Measurements from ENCODE around the gene VAV1. TPM values are rescaled to one million over a fixed set of nuclear protein-coding genes. Genes with fewer than 3 reads are reported as not detected.

The VAV1 gene
- total and polyA plus RNA-seq, 7 experiments from 2014 or later, result 26.2 to 132 (median 97.2) TPM

- peak overlapping the region; percentile 54 for H3K4me3 ChIP-seq (ENCODE audit: low read length)
- H3K27ac ChIP-seq (ENCODE audit: low read depth, low read length), result peak overlapping the region; percentile 55
- Mint-ChIP-seq H3K27me3 (peaks cover 0 to 3% (median 0%) of the 10 kb centered on the region in 5 donors), H3K4me3 (peak overlapping the region; percentile 42 to 96 (median 74)), H3K36me3 (peaks cover 0 to 3% (median 0%) of the 10 kb centered on the region in 5 donors), H3K27ac (peak overlapping the region in 2 of 9 donors; percentile 56 to 60), H3K4me1 (peaks cover 24 to 41% (median 37%) of the 10 kb centered on the region in 7 donors), H3K9me3 (no peaks in the 10 kb centered on the region)
- intact Hi-C loops (cut with micrococcal nuclease), result loop anchor here (1.0 to 10.0 kb wide), 16 partner anchors 13 to 1181 kb away; partner anchors contain the start of genes ALKBH7 (in 1 of the 2), ARHGEF18 (in 1 of the 2), HSD11B1L (in 1 of the 2) and MICOS13 (in 1 of the 2)
- H3K9me3 ChIP-seq (ENCODE audit: control insufficient read depth in 2 of 3, low read length in 3 of 3), result no peaks in the 10 kb centered on the region
- CTCF ChIA-PET, result interaction anchor here (2.9 kb wide), 1 partner anchor 128 kb away, joined by 13 read pairs; no protein-coding TSS in a partner anchor
- POLR2A ChIA-PET, result interaction anchor here (2.6 kb wide), 1 partner anchor 61 kb away, joined by 19 read pairs; no protein-coding TSS in a partner anchor
- H3K4me1 ChIP-seq (ENCODE audit: control insufficient read depth in 2 of 2, insufficient read depth in 2 of 2, low read length in 2 of 2), result peaks cover 31 to 32% of the 10 kb centered on the region in 2 donors
- no peak for ATAC-seq
- peaks cover 0 to 10% (median 0%) of the 10 kb centered on the region in 3 experiments for H3K36me3 ChIP-seq (ENCODE audit: control insufficient read depth in 2 of 3, insufficient read depth in 3 of 3, low read length in 3 of 3)
- no peaks in the 10 kb centered on the region for H3K27me3 ChIP-seq (ENCODE audit: control insufficient read depth in 2 of 2, insufficient read depth in 2 of 2, low read length in 2 of 2)
- peak in 2 of 9 donors; percentile 29 to 57 for DNase-seq
Observed at GRCh38 chr19:6739883-6740588, 32.5 kb upstream of the VAV1 start.

GRCh38 chr19:6740589-6741343, 31.7 kb upstream of the VAV1 start:
- intact Hi-C loops (cut with micrococcal nuclease), result no loop called here
- Mint-ChIP-seq H3K4me1 (peaks cover 24 to 40% (median 35%) of the 10 kb centered on the region in 7 donors), H3K9me3 (no peaks in the 10 kb centered on the region), H3K27ac (peak overlapping the region in 5 of 9 donors; percentile 48 to 89 (median 62)), H3K4me3 (peak overlapping the region; percentile 57 to 96 (median 73)), H3K36me3 (peaks cover 0 to 6% (median 3%) of the 10 kb centered on the region in 5 donors), H3K27me3 (peaks cover 0 to 3% (median 0%) of the 10 kb centered on the region in 5 donors)
- ATAC-seq (no peak), DNase-seq (peak in 1 of 9 donors; percentile 55)
- H3K9me3 ChIP-seq (ENCODE audit: control insufficient read depth in 2 of 3, low read length in 3 of 3), result no peaks in the 10 kb centered on the region
- CTCF ChIA-PET, result no interaction called here
- H3K27ac ChIP-seq (ENCODE audit: low read depth, low read length), result peak overlapping the region; percentile 55
- peaks cover 0 to 16% (median 0%) of the 10 kb centered on the region in 3 experiments for H3K36me3 ChIP-seq (ENCODE audit: control insufficient read depth in 2 of 3, insufficient read depth in 3 of 3, low read length in 3 of 3)
- no peaks in the 10 kb centered on the region for H3K27me3 ChIP-seq (ENCODE audit: control insufficient read depth in 2 of 2, insufficient read depth in 2 of 2, low read length in 2 of 2)
- H3K4me3 ChIP-seq (ENCODE audit: low read length), result peak overlapping the region; percentile 54
- peaks cover 29 to 31% of the 10 kb centered on the region in 2 donors for H3K4me1 ChIP-seq (ENCODE audit: control insufficient read depth in 2 of 2, insufficient read depth in 2 of 2, low read length in 2 of 2)
- POLR2A ChIA-PET, result no interaction called here

GRCh38 chr19:6743066-6743465, 29.4 kb upstream of the VAV1 start:
- ChIA-PET CTCF (interaction anchor here (0.7 kb wide), 1 partner anchor 112 kb away, joined by 3 read pairs; no protein-coding TSS in a partner anchor), POLR2A (interaction anchor here (0.8 kb wide), 1 partner anchor 30 kb away, joined by 3 read pairs; no protein-coding TSS in a partner anchor)
- Histone ChIP-seq H3K9me3 (ENCODE audit: control insufficient read depth in 2 of 3, low read length in 3 of 3) (no peaks in the 10 kb centered on the region), H3K4me3 (ENCODE audit: low read length) (no peak overlapping the region), H3K27me3 (ENCODE audit: control insufficient read depth in 2 of 2, insufficient read depth in 2 of 2, low read length in 2 of 2) (no peaks in the 10 kb centered on the region), H3K27ac (ENCODE audit: low read depth, low read length) (no peak overlapping the region), H3K36me3 (ENCODE audit: control insufficient read depth in 2 of 3, insufficient read depth in 3 of 3, low read length in 3 of 3) (peaks cover 0 to 29% (median 0%) of the 10 kb centered on the region in 3 experiments), H3K4me1 (ENCODE audit: control insufficient read depth in 2 of 2, insufficient read depth in 2 of 2, low read length in 2 of 2) (peaks cover 19 to 22% of the 10 kb centered on the region in 2 donors)
- Mint-ChIP-seq H3K27ac (peak overlapping the region in 4 of 9 donors; percentile 12 to 52 (median 25)), H3K36me3 (peaks cover 0 to 15% (median 6%) of the 10 kb centered on the region in 5 donors), H3K9me3 (no peaks in the 10 kb centered on the region), H3K4me1 (peaks cover 12 to 26% (median 21%) of the 10 kb centered on the region in 7 donors), H3K27me3 (no peaks in the 10 kb centered on the region), H3K4me3 (no peak overlapping the region)
- intact Hi-C loops (cut with micrococcal nuclease), result no loop called here
- DNase-seq (no peak), ATAC-seq (no peak)

- ATAC-seq (no peak), DNase-seq (no peak)
- Histone ChIP-seq H3K27me3 (ENCODE audit: control insufficient read depth in 2 of 2, insufficient read depth in 2 of 2, low read length in 2 of 2) (no peaks in the 10 kb centered on the region), H3K27ac (ENCODE audit: low read depth, low read length) (no peak overlapping the region), H3K36me3 (ENCODE audit: control insufficient read depth in 2 of 3, insufficient read depth in 3 of 3, low read length in 3 of 3) (peaks cover 0 to 32% (median 0%) of the 10 kb centered on the region in 3 experiments), H3K4me3 (ENCODE audit: low read length) (no peak overlapping the region), H3K9me3 (ENCODE audit: control insufficient read depth in 2 of 3, low read length in 3 of 3) (no peaks in the 10 kb centered on the region), H3K4me1 (ENCODE audit: control insufficient read depth in 2 of 2, insufficient read depth in 2 of 2, low read length in 2 of 2) (peaks cover 11 to 14% of the 10 kb centered on the region in 2 donors)
- peaks cover 4 to 19% (median 13%) of the 10 kb centered on the region in 7 donors for H3K4me1 Mint-ChIP-seq
- no peaks in the 10 kb centered on the region for H3K9me3 Mint-ChIP-seq
- no peak overlapping the region for H3K4me3 Mint-ChIP-seq
- H3K27ac Mint-ChIP-seq, result peak overlapping the region in 6 of 9 donors; percentile 11 to 75 (median 32)
- no peaks in the 10 kb centered on the region for H3K27me3 Mint-ChIP-seq
- POLR2A ChIA-PET, result interaction anchor here (0.5 kb wide), 1 partner anchor 148 kb away, joined by 3 read pairs; no protein-coding TSS in a partner anchor
- intact Hi-C loops (cut with micrococcal nuclease), result no loop called here
- CTCF ChIA-PET, result no interaction called here
- peaks cover 0 to 18% (median 7%) of the 10 kb centered on the region in 5 donors for H3K36me3 Mint-ChIP-seq
Observed at GRCh38 chr19:6743714-6744380, 28.7 kb upstream of the VAV1 start.

GRCh38 chr19:6744381-6745301, 27.9 kb upstream of the VAV1 start:
- Mint-ChIP-seq H3K27me3 (no peaks in the 10 kb centered on the region), H3K9me3 (no peaks in the 10 kb centered on the region), H3K4me3 (no peak overlapping the region), H3K36me3 (peaks cover 4 to 18% (median 8%) of the 10 kb centered on the region in 5 donors), H3K4me1 (peaks cover 2 to 15% (median 7%) of the 10 kb centered on the region in 7 donors), H3K27ac (peak overlapping the region in 4 of 9 donors; percentile 11 to 75 (median 44))
- intact Hi-C loops (cut with micrococcal nuclease), result no loop called here
- no peak overlapping the region for H3K4me3 ChIP-seq (ENCODE audit: low read length)
- peaks cover 6 to 9% of the 10 kb centered on the region in 2 donors for H3K4me1 ChIP-seq (ENCODE audit: control insufficient read depth in 2 of 2, insufficient read depth in 2 of 2, low read length in 2 of 2)
- no peak overlapping the region for H3K27ac ChIP-seq (ENCODE audit: low read depth, low read length)
- DNase-seq (no peak), ATAC-seq (no peak)
- no peaks in the 10 kb centered on the region for H3K9me3 ChIP-seq (ENCODE audit: control insufficient read depth in 2 of 3, low read length in 3 of 3)
- peaks cover 0 to 36% (median 0%) of the 10 kb centered on the region in 3 experiments for H3K36me3 ChIP-seq (ENCODE audit: control insufficient read depth in 2 of 3, insufficient read depth in 3 of 3, low read length in 3 of 3)
- POLR2A ChIA-PET, result interaction anchor here (0.5 kb wide), 1 partner anchor 147 kb away, joined by 3 read pairs; no protein-coding TSS in a partner anchor
- CTCF ChIA-PET, result no interaction called here
- H3K27me3 ChIP-seq (ENCODE audit: control insufficient read depth in 2 of 2, insufficient read depth in 2 of 2, low read length in 2 of 2), result no peaks in the 10 kb centered on the region
